ENCODE measurements around the gene DAPK2.
A peak's percentile ranks its signal among the peaks of the same experiment; 100 is the strongest.

The DAPK2 gene

GRCh38 chr15:63881431-63881830, 164.9 kb downstream of the DAPK2 start:
- in situ Hi-C loops (cut with HindIII; ENCODE audit: low pct_ligation_motif_present, low sequenced_read_pairs), result no loop called here
- no peak for TF ChIP-seq CTCF (IDR thresholded peaks at IDR 0.05; ENCODE audit: low read depth, low read length, missing control alignments)
- H3K4me3 ChIP-seq (ENCODE audit: low read depth, low read length), result no peak overlapping the region

GRCh38 chr15:63880744-63881143, 165.5 kb downstream of the DAPK2 start:
- H3K36me3 ChIP-seq (replicated peaks), result no peaks in the 10 kb centered on the region
- peak; percentile 37 for DNase-seq
- TF ChIP-seq CTCF (IDR thresholded peaks at IDR 0.05; ENCODE audit: low read depth, low read length, missing control alignments), result no peak
- H3K4me3 ChIP-seq (ENCODE audit: low read depth, low read length), result no peak overlapping the region
- H3K27ac ChIP-seq, result no peak overlapping the region
- H3K27me3 ChIP-seq (replicated peaks), result no peaks in the 10 kb centered on the region
- in situ Hi-C loops (cut with HindIII; ENCODE audit: low pct_ligation_motif_present, low sequenced_read_pairs), result no loop called here

More at GRCh38 chr15:63881431-63881830, 164.9 kb downstream of the DAPK2 start:
- Histone ChIP-seq H3K27me3 (replicated peaks) (no peaks in the 10 kb centered on the region), H3K36me3 (replicated peaks) (no peaks in the 10 kb centered on the region), H3K27ac (no peak overlapping the region)
- no peak for DNase-seq

- H3K36me3 ChIP-seq (replicated peaks), result no peaks in the 10 kb centered on the region
- no peak overlapping the region for H3K27ac ChIP-seq
- DNase-seq, result no peak
- in situ Hi-C loops (cut with HindIII; ENCODE audit: low pct_ligation_motif_present, low sequenced_read_pairs), result no loop called here
- no peak overlapping the region for H3K4me3 ChIP-seq (ENCODE audit: low read depth, low read length)
- no peak for TF ChIP-seq CTCF (IDR thresholded peaks at IDR 0.05; ENCODE audit: low read depth, low read length, missing control alignments)
- no peaks in the 10 kb centered on the region for H3K27me3 ChIP-seq (replicated peaks)
Measured at GRCh38 chr15:63879995-63880394, 166.3 kb downstream of the DAPK2 start.

- in situ Hi-C loops (cut with HindIII; ENCODE audit: low pct_ligation_motif_present, low sequenced_read_pairs), result no loop called here
- Histone ChIP-seq H3K27ac (no peak overlapping the region), H3K36me3 (replicated peaks) (no peaks in the 10 kb centered on the region), H3K4me3 (ENCODE audit: low read depth, low read length) (no peak overlapping the region), H3K27me3 (replicated peaks) (no peaks in the 10 kb centered on the region)
- no peak for TF ChIP-seq CTCF (IDR thresholded peaks at IDR 0.05; ENCODE audit: low read depth, low read length, missing control alignments)
- no peak for DNase-seq
Measured at GRCh38 chr15:63879211-63879610, 167.1 kb downstream of the DAPK2 start.

- TF ChIP-seq CTCF (IDR thresholded peaks at IDR 0.05; ENCODE audit: low read depth, low read length, missing control alignments), result no peak
- in situ Hi-C loops (cut with HindIII; ENCODE audit: low pct_ligation_motif_present, low sequenced_read_pairs), result no loop called here
- H3K4me3 ChIP-seq (ENCODE audit: low read depth, low read length), result no peak overlapping the region
- no peaks in the 10 kb centered on the region for H3K27me3 ChIP-seq (replicated peaks)
- H3K27ac ChIP-seq, result no peak overlapping the region
- H3K36me3 ChIP-seq (replicated peaks), result no peaks in the 10 kb centered on the region
- DNase-seq, result no peak
Measured at GRCh38 chr15:63877713-63878271, 168.5 kb downstream of the DAPK2 start.

- no peak overlapping the region for H3K4me3 ChIP-seq (ENCODE audit: low read depth, low read length)
- H3K27ac ChIP-seq, result no peak overlapping the region
- TF ChIP-seq CTCF (IDR thresholded peaks at IDR 0.05; ENCODE audit: low read depth, low read length, missing control alignments), result no peak
- DNase-seq, result no peak
- in situ Hi-C loops (cut with HindIII; ENCODE audit: low pct_ligation_motif_present, low sequenced_read_pairs), result no loop called here
- H3K36me3 ChIP-seq (replicated peaks), result no peaks in the 10 kb centered on the region
- H3K27me3 ChIP-seq (replicated peaks), result no peaks in the 10 kb centered on the region
Measured at GRCh38 chr15:63876085-63876662, 170.1 kb downstream of the DAPK2 start.

Data from brain microvascular endothelial cell (primary cell).